Ishikawa (cell line): Measurements from ENCODE around the gene CLPSL1.

Experiments used
- MAX ChIP-seq: IDR thresholded peaks from 2 replicates; pipeline ENCODE4 v1.6.1; 2012
- NFIC ChIP-seq: IDR thresholded peaks from 2 replicates; pipeline ENCODE4 v1.6.1; 2012
- YY1 ChIP-seq: IDR thresholded peaks from 2 replicates; pipeline ENCODE4 v1.6.1; 2012; ENCODE audit warnings: low read depth

GRCh38 chr6:35774116-35774794 is 6.6 kb upstream of the CLPSL1 start:
- TF ChIP-seq NFIC (no peak), MAX (no peak), YY1 (no peak)
